WTC11 (cell line): ENCODE measurements around the gene PSMD10. TPM values are rescaled to one million over a fixed set of nuclear protein-coding genes. Genes with fewer than 3 reads are reported as not detected.

Source experiments
- ATAC-seq: fragments of 200-7000 bp; cut with Tn5 transposase; 2 replicates; pipeline ENCODE4 v1.10.0; 2021; ENCODE audit warnings: mild to moderate bottlenecking, moderate library complexity
- Bru-seq: library from RNA; stranded (reverse); fragments of 400-500 nt; gene quantifications from one replicate; lab custom pipeline; 2021; lab: Mats Ljungman, UMichigan
- CTCF ChIA-PET: fragments of 300-600 bp; sonication (Branson Sonifier 250); formaldehyde crosslinking; loops from one replicate; lab custom pipeline; 2021; ENCODE audit warnings: antibody characterized with exemption; lab: Charles Lee
- POLR2A ChIA-PET: fragments of 350-600 bp; sonication (Branson Sonifier 250); formaldehyde crosslinking; loops from one replicate; lab custom pipeline; 2021; ENCODE audit warnings: antibody characterized with exemption; lab: Charles Lee
- DNase-seq: peaks from one replicate; pipeline ENCODE4 v3.0.0; 2021; ENCODE audit warnings: low spot score
- H3K27ac Mint-ChIP-seq: 2 replicates; pipeline ENCODE4 v1.8.0; 2021; ENCODE audit warnings: mixed read lengths
- H3K27me3 Mint-ChIP-seq: 2 replicates; pipeline ENCODE4 v1.8.0; 2021; ENCODE audit warnings: low read depth, mild to moderate bottlenecking, moderate library complexity, mixed read lengths
- H3K36me3 Mint-ChIP-seq: 2 replicates; pipeline ENCODE4 v1.8.0; 2021; ENCODE audit warnings: mixed read lengths
- H3K4me1 Mint-ChIP-seq: 2 replicates; pipeline ENCODE4 v1.8.0; 2022; ENCODE audit warnings: mixed read lengths
- H3K4me3 Mint-ChIP-seq: 2 replicates; pipeline ENCODE4 v1.8.0; 2021; ENCODE audit warnings: mild to moderate bottlenecking, moderate library complexity, mixed read lengths
- H3K9me3 Mint-ChIP-seq: 2 replicates; pipeline ENCODE4 v1.8.0; 2021; ENCODE audit warnings: mixed read lengths
- AFF4 ChIP-seq: sonication (generic); formaldehyde crosslinking; IDR thresholded peaks from 2 replicates; pipeline ENCODE4 v1.8.1; 2023; ENCODE audit warnings: mild to moderate bottlenecking, missing genetic modification reagents, borderline replicate concordance
- ATF3 ChIP-seq: sonication (generic); formaldehyde crosslinking; conservative IDR thresholded peaks from 2 replicates; pipeline ENCODE4 v1.8.1; 2022; ENCODE audit warnings: mild to moderate bottlenecking, missing genetic modification reagents
- CTCF ChIP-seq: fragments of 200-600 bp; IDR thresholded peaks from 2 replicates; pipeline ENCODE4 v1.8.0; 2022; ENCODE audit warnings: antibody characterized with exemption
- E2F4 ChIP-seq: sonication (generic); formaldehyde crosslinking; IDR thresholded peaks from 2 replicates; pipeline ENCODE4 v1.8.1; 2022; ENCODE audit warnings: low read depth, mild to moderate bottlenecking, moderate library complexity, missing genetic modification reagents, borderline replicate concordance
- EMX1 ChIP-seq: fragments of 250-450 bp; sonication (Bioruptor Pico); IDR thresholded peaks from 2 replicates; pipeline ENCODE4 v1.8.0; 2021; ENCODE audit warnings: mild to moderate bottlenecking
- FOXK1 ChIP-seq: sonication (generic); formaldehyde crosslinking; IDR thresholded peaks from 2 replicates; pipeline ENCODE4 v1.8.0; 2022; ENCODE audit warnings: mild to moderate bottlenecking, moderate library complexity, missing genetic modification reagents
- FOXP4 ChIP-seq: sonication (generic); formaldehyde crosslinking; IDR thresholded peaks from 2 replicates; pipeline ENCODE4 v1.8.0; 2022; ENCODE audit warnings: mild to moderate bottlenecking, missing genetic modification reagents
- GTF2I ChIP-seq: fragments of 250-450 bp; sonication (Bioruptor Pico); conservative IDR thresholded peaks from 2 replicates; pipeline ENCODE4 v1.4.0; 2021; ENCODE audit warnings: mild to moderate bottlenecking
- MYBL2 ChIP-seq: sonication (generic); formaldehyde crosslinking; IDR thresholded peaks from 2 replicates; pipeline ENCODE4 v1.8.1; 2023; ENCODE audit warnings: mild to moderate bottlenecking, moderate library complexity, missing genetic modification reagents
- NFYB ChIP-seq: sonication (generic); formaldehyde crosslinking; conservative IDR thresholded peaks from 2 replicates; pipeline ENCODE4 v1.8.0; 2022; ENCODE audit warnings: low read depth, missing genetic modification reagents
- OVOL2 ChIP-seq: fragments of 250-450 bp; sonication (Bioruptor Pico); IDR thresholded peaks from 2 replicates; pipeline ENCODE4 v1.9.0; 2021; ENCODE audit warnings: mild to moderate bottlenecking, borderline replicate concordance
- RELA ChIP-seq: sonication (generic); formaldehyde crosslinking; IDR thresholded peaks from 2 replicates; pipeline ENCODE4 v1.8.1; 2022; ENCODE audit warnings: missing genetic modification reagents, mild to moderate bottlenecking, borderline replicate concordance
- RORB ChIP-seq: fragments of 250-450 bp; sonication (Bioruptor Pico); IDR thresholded peaks from 2 replicates; pipeline ENCODE4 v1.9.0; 2021; ENCODE audit warnings: mild to moderate bottlenecking
- SMAD3 ChIP-seq: sonication (generic); formaldehyde crosslinking; IDR thresholded peaks from 2 replicates; pipeline ENCODE4 v1.8.0; 2022; ENCODE audit warnings: missing genetic modification reagents, mild to moderate bottlenecking, borderline replicate concordance
- SMAD4 ChIP-seq: sonication (generic); formaldehyde crosslinking; IDR thresholded peaks from 2 replicates; pipeline ENCODE4 v1.8.0; 2022; ENCODE audit warnings: mild to moderate bottlenecking, missing genetic modification reagents
- SP1 ChIP-seq: sonication (generic); formaldehyde crosslinking; conservative IDR thresholded peaks from 2 replicates; pipeline ENCODE4 v1.8.1; 2022; ENCODE audit warnings: missing genetic modification reagents
- STAT6 ChIP-seq: sonication (generic); formaldehyde crosslinking; conservative IDR thresholded peaks from 2 replicates; pipeline ENCODE4 v1.8.1; 2023; ENCODE audit warnings: mild to moderate bottlenecking, low read depth, missing genetic modification reagents, moderate library complexity
- TCF7 ChIP-seq: sonication (generic); formaldehyde crosslinking; IDR thresholded peaks from 2 replicates; pipeline ENCODE4 v1.8.0; 2022; ENCODE audit warnings: mild to moderate bottlenecking, low read depth, missing genetic modification reagents, moderate library complexity
- TP53 ChIP-seq: sonication (generic); formaldehyde crosslinking; IDR thresholded peaks from 2 replicates; pipeline ENCODE4 v1.8.1; 2023; ENCODE audit warnings: mild to moderate bottlenecking, missing genetic modification reagents
- ZNF138 ChIP-seq: sonication (generic); formaldehyde crosslinking; conservative IDR thresholded peaks from 2 replicates; pipeline ENCODE4 v1.8.1; 2022; ENCODE audit warnings: mild to moderate bottlenecking, moderate library complexity, missing genetic modification reagents
- ZNF416 ChIP-seq: fragments of 250-450 bp; sonication (Bioruptor Pico); IDR thresholded peaks from 2 replicates; pipeline ENCODE4 v1.9.0; 2021; ENCODE audit warnings: mild to moderate bottlenecking, inconsistent platforms
- ZSCAN18 ChIP-seq: fragments of 250-450 bp; sonication (Bioruptor Pico); IDR thresholded peaks from 2 replicates; pipeline ENCODE4 v2.1.2; 2022; ENCODE audit warnings: mild to moderate bottlenecking, moderate library complexity
- long read RNA-seq, 3 experiments: library from RNA in 1 of 3; library from capped mRNA in 1 of 3; library from polyadenylated mRNA in 1 of 3; unstranded in 2 of 3; stranded (forward) in 1 of 3; transcript quantifications; one replicate each; pipeline ENCODE4 v2.0.0, GENCODE V29; 2021
- total RNA-seq: library from RNA; stranded (reverse); gene quantifications from 3 replicates; pipeline ENCODE4 v1.2.3, GENCODE V29; 2021

The PSMD10 gene
- total RNA-seq: 49.8 to 57.5 TPM (median 56.4 TPM) in 3 replicates
- percentile 89 among the genes with signal in this experiment for Bru-seq, nascent RNA
- long read RNA-seq, experiment 1, transcript PSMD10-201 (5 exons, 1,546 nt): major isoform, 183 of 208 reads
- long read RNA-seq, experiment 1, transcript PSMD10-203 (4 exons, 713 nt): minor isoform, 5 of 208 reads
- long read RNA-seq, experiment 1, transcript PSMD10-204 (5 exons, 768 nt): minor isoform, 13 of 208 reads
- long read RNA-seq, experiment 1, partial matches to known transcripts: 4 of 208 reads
- long read RNA-seq, experiment 1, other reads (novel, unspliced or antisense): 3 of 208 reads
- long read RNA-seq, experiment 2, transcript PSMD10-201 (5 exons, 1,546 nt): major isoform, 44 of 63 reads
- long read RNA-seq, experiment 2, partial matches to known transcripts: 4 of 63 reads
- long read RNA-seq, experiment 2, other reads (novel, unspliced or antisense): 12 of 63 reads
- long read RNA-seq, experiment 3, transcript PSMD10-203 (4 exons, 713 nt): minor isoform, 8 of 210 reads
- long read RNA-seq, experiment 3, transcript PSMD10-201 (5 exons, 1,546 nt): major isoform, 180 of 210 reads
- long read RNA-seq, experiment 3, transcript PSMD10-204 (5 exons, 768 nt): minor isoform, 17 of 210 reads
- long read RNA-seq, experiment 3, partial matches to known transcripts: 2 of 210 reads
- long read RNA-seq, experiment 3, other reads (novel, unspliced or antisense): 3 of 210 reads

GRCh38 chrX:108091264-108091877, at the start of gene PSMD10, which contains the start of gene ATG4A:
Gene PSMD10 (minus strand): TSS chrX:108091542. CDS start chrX:108091520, 22 bp downstream.
Gene ATG4A (plus strand): TSS chrX:108091778. CDS start chrX:108091827, 49 bp downstream.
- CTCF ChIA-PET: interaction anchor here (0.6 to 2.0 kb wide), 4 partner anchors 25 to 419 kb away, joined by 3 to 8 read pairs (median 4); no protein-coding TSS in a partner anchor
- ATAC-seq (peak; percentile 98), DNase-seq (peak; percentile 90)
- Mint-ChIP-seq H3K4me1 (no peaks in the 10 kb centered on the region), H3K9me3 (no peaks in the 10 kb centered on the region), H3K36me3 (peaks cover 4% of the 10 kb centered on the region), H3K27ac (no peak within 1 kb of the TSS), H3K27me3 (no peaks in the 10 kb centered on the region; the same call in none of the 2 replicates), H3K4me3 (no peak within 1 kb of the TSS)
- POLR2A ChIA-PET: no interaction called here
- TF ChIP-seq ATF3 (CRISPR knock-in tag): no peak
- no peak for TF ChIP-seq ZNF416 (CRISPR knock-in tag)
- TF ChIP-seq FOXK1: peak; percentile 48; the same call in 1 of the 2 replicates
- no peak for TF ChIP-seq MYBL2 (CRISPR knock-in tag)
- TF ChIP-seq TCF7: no peak
- TF ChIP-seq ZSCAN18 (CRISPR knock-in tag): no peak
- TF ChIP-seq STAT6 (CRISPR knock-in tag): no peak
- 0 out of 2 replicates have a peak, but pooled peaks have one; percentile 38 for TF ChIP-seq SP1
- TF ChIP-seq EMX1: no peak
- no peak for TF ChIP-seq GTF2I
- TF ChIP-seq RELA (CRISPR knock-in tag): no peak
- TF ChIP-seq ZNF138 (CRISPR knock-in tag): no peak
- TF ChIP-seq OVOL2 (CRISPR knock-in tag): no peak
- no peak for TF ChIP-seq E2F4 (CRISPR knock-in tag)
- TF ChIP-seq TP53 (CRISPR knock-in tag): no peak
- no peak for TF ChIP-seq FOXP4 (CRISPR knock-in tag)
- no peak for TF ChIP-seq RORB (CRISPR knock-in tag)
- TF ChIP-seq CTCF: no peak
- TF ChIP-seq SMAD4 (CRISPR knock-in tag): no peak
- no peak for TF ChIP-seq AFF4 (CRISPR knock-in tag)
- TF ChIP-seq NFYB (CRISPR knock-in tag): peak; percentile 60
- no peak for TF ChIP-seq SMAD3
